ENCODE data around the gene RUNDC3A.

Gene RUNDC3A

GRCh38 chr17:44280392-44280937, 27.9 kb upstream of the RUNDC3A start:
- Histone ChIP-seq H3K27ac (no peak overlapping the region), H3K9ac (ENCODE audit: insufficient read length) (no peak overlapping the region)
- no peak for DNase-seq (ENCODE audit: low read depth, low spot score)

GRCh38 chr17:44281570-44281969, 26.8 kb upstream of the RUNDC3A start:
- Histone ChIP-seq H3K9ac (ENCODE audit: insufficient read length) (no peak overlapping the region), H3K36me3 (ENCODE audit: insufficient read depth, low read length) (no peaks in the 10 kb centered on the region), H3K4me3 (no peak overlapping the region), H3K9me3 (ENCODE audit: low read depth, low read length) (no peaks in the 10 kb centered on the region), H3K27ac (no peak overlapping the region)
- no peak for DNase-seq (ENCODE audit: low read depth, low spot score)
- TF ChIP-seq FOXP2 (optimal IDR thresholded peaks at IDR 0.05; ENCODE audit: control extremely low read depth, extremely low read length, insufficient read depth), result no peak

More at GRCh38 chr17:44280392-44280937, 27.9 kb upstream of the RUNDC3A start:
- no peaks in the 10 kb centered on the region for H3K9me3 ChIP-seq (ENCODE audit: low read depth, low read length)
- no peaks in the 10 kb centered on the region for H3K36me3 ChIP-seq (ENCODE audit: insufficient read depth, low read length)
- TF ChIP-seq FOXP2 (optimal IDR thresholded peaks at IDR 0.05; ENCODE audit: control extremely low read depth, extremely low read length, insufficient read depth) (no peak), EZH2 (IDR thresholded peaks at IDR 0.05) (no peak), POLR2AphosphoS5 (IDR thresholded peaks at IDR 0.05; ENCODE audit: borderline replicate concordance, low read depth, low read length) (no peak)
- H3K4me3 ChIP-seq, result no peak overlapping the region

- no peaks in the 10 kb centered on the region for H3K36me3 ChIP-seq (ENCODE audit: insufficient read depth, low read length)
- no peak overlapping the region for H3K9ac ChIP-seq (ENCODE audit: insufficient read length)
- no peak for DNase-seq (ENCODE audit: low read depth, low spot score)
- no peak overlapping the region for H3K4me3 ChIP-seq
- H3K27ac ChIP-seq, result no peak overlapping the region
- no peaks in the 10 kb centered on the region for H3K9me3 ChIP-seq (ENCODE audit: low read depth, low read length)
- TF ChIP-seq FOXP2 (optimal IDR thresholded peaks at IDR 0.05; ENCODE audit: control extremely low read depth, extremely low read length, insufficient read depth) (no peak), EZH2 (IDR thresholded peaks at IDR 0.05) (no peak), POLR2AphosphoS5 (IDR thresholded peaks at IDR 0.05; ENCODE audit: borderline replicate concordance, low read depth, low read length) (no peak)
Observed at GRCh38 chr17:44282264-44282663, 26.1 kb upstream of the RUNDC3A start.

GRCh38 chr17:44283344-44284023, 24.9 kb upstream of the RUNDC3A start:
- no peak for DNase-seq (ENCODE audit: low read depth, low spot score)
- Histone ChIP-seq H3K9me3 (ENCODE audit: low read depth, low read length) (no peaks in the 10 kb centered on the region), H3K36me3 (ENCODE audit: insufficient read depth, low read length) (no peaks in the 10 kb centered on the region), H3K4me3 (no peak overlapping the region), H3K9ac (ENCODE audit: insufficient read length) (no peak overlapping the region), H3K27ac (no peak overlapping the region)
- no peak for TF ChIP-seq EZH2 (IDR thresholded peaks at IDR 0.05)
- no peak for TF ChIP-seq FOXP2 (optimal IDR thresholded peaks at IDR 0.05; ENCODE audit: control extremely low read depth, extremely low read length, insufficient read depth)
- TF ChIP-seq POLR2AphosphoS5 (IDR thresholded peaks at IDR 0.05; ENCODE audit: borderline replicate concordance, low read depth, low read length), result no peak

GRCh38 chr17:44284024-44284400, 24.4 kb upstream of the RUNDC3A start:
- H3K4me3 ChIP-seq, result no peak overlapping the region
- no peak for TF ChIP-seq FOXP2 (optimal IDR thresholded peaks at IDR 0.05; ENCODE audit: control extremely low read depth, extremely low read length, insufficient read depth)
- H3K27ac ChIP-seq, result no peak overlapping the region
- no peaks in the 10 kb centered on the region for H3K36me3 ChIP-seq (ENCODE audit: insufficient read depth, low read length)
- H3K9me3 ChIP-seq (ENCODE audit: low read depth, low read length), result no peaks in the 10 kb centered on the region
- no peak overlapping the region for H3K9ac ChIP-seq (ENCODE audit: insufficient read length)
- no peak for DNase-seq (ENCODE audit: low read depth, low spot score)

- Histone ChIP-seq H3K4me3 (no peak overlapping the region), H3K9ac (ENCODE audit: insufficient read length) (no peak overlapping the region), H3K36me3 (ENCODE audit: insufficient read depth, low read length) (no peaks in the 10 kb centered on the region), H3K9me3 (ENCODE audit: low read depth, low read length) (no peaks in the 10 kb centered on the region), H3K27ac (no peak overlapping the region)
- TF ChIP-seq EZH2 (IDR thresholded peaks at IDR 0.05) (no peak), POLR2AphosphoS5 (IDR thresholded peaks at IDR 0.05; ENCODE audit: borderline replicate concordance, low read depth, low read length) (no peak), FOXP2 (optimal IDR thresholded peaks at IDR 0.05; ENCODE audit: control extremely low read depth, extremely low read length, insufficient read depth) (no peak)
- no peak for DNase-seq (ENCODE audit: low read depth, low spot score)
Observed at GRCh38 chr17:44287651-44288050, 20.8 kb upstream of the RUNDC3A start.

GRCh38 chr17:44293509-44294226, 14.7 kb upstream of the RUNDC3A start:
- TF ChIP-seq EZH2 (IDR thresholded peaks at IDR 0.05), result no peak
- TF ChIP-seq FOXP2 (optimal IDR thresholded peaks at IDR 0.05; ENCODE audit: control extremely low read depth, extremely low read length, insufficient read depth), result no peak
- TF ChIP-seq POLR2AphosphoS5 (IDR thresholded peaks at IDR 0.05; ENCODE audit: borderline replicate concordance, low read depth, low read length), result no peak

GRCh38 chr17:44297975-44298374, 10.4 kb upstream of the RUNDC3A start:
- no peak overlapping the region for H3K27ac ChIP-seq
- DNase-seq (ENCODE audit: low read depth, low spot score), result no peak
- TF ChIP-seq POLR2AphosphoS5 (IDR thresholded peaks at IDR 0.05; ENCODE audit: borderline replicate concordance, low read depth, low read length), result no peak
- TF ChIP-seq FOXP2 (optimal IDR thresholded peaks at IDR 0.05; ENCODE audit: control extremely low read depth, extremely low read length, insufficient read depth), result no peak
- TF ChIP-seq EZH2 (IDR thresholded peaks at IDR 0.05), result no peak

More at GRCh38 chr17:44293509-44294226, 14.7 kb upstream of the RUNDC3A start:
- H3K27ac ChIP-seq, result no peak overlapping the region
- no peaks in the 10 kb centered on the region for H3K36me3 ChIP-seq (ENCODE audit: insufficient read depth, low read length)
- no peak overlapping the region for H3K9ac ChIP-seq (ENCODE audit: insufficient read length)
- no peaks in the 10 kb centered on the region for H3K9me3 ChIP-seq (ENCODE audit: low read depth, low read length)
- no peak for DNase-seq (ENCODE audit: low read depth, low spot score)
- H3K4me3 ChIP-seq, result no peak overlapping the region

More at GRCh38 chr17:44297975-44298374, 10.4 kb upstream of the RUNDC3A start:
- H3K36me3 ChIP-seq (ENCODE audit: insufficient read depth, low read length), result no peaks in the 10 kb centered on the region
- H3K9ac ChIP-seq (ENCODE audit: insufficient read length), result no peak overlapping the region
- no peak overlapping the region for H3K4me3 ChIP-seq
- no peaks in the 10 kb centered on the region for H3K9me3 ChIP-seq (ENCODE audit: low read depth, low read length)

Measured in SK-N-MC (cell line).